Fibroblast of the aortic adventitia (primary cell): ENCODE results near the gene ISG20L2. TPM values are rescaled to one million over a fixed set of nuclear protein-coding genes. Genes with fewer than 3 reads are reported as not detected.

ENCODE experiments used
- DNase-seq: peaks from one replicate; pipeline ENCODE4 v3.0.0-alpha.2; 2010; ENCODE audit warnings: low read depth
- H3K4me3 ChIP-seq: 2 replicates; pipeline ENCODE4 v1.5.1; 2011; ENCODE audit warnings: low read depth, mild to moderate bottlenecking, control low read depth, low read length, moderate library complexity
- total RNA-seq: library from RNA; depleted of rRNA; stranded (reverse); fragments of >200 nt; gene quantifications from 2 replicates; pipeline ENCODE4 v1.2.3, GENCODE V29; 2012; ENCODE audit warnings: low replicate concordance
- TF ChIP-seq, protein P1 (sequence below): IDR thresholded peaks from 2 replicates; pipeline ENCODE4 v1.5.1; 2011; ENCODE audit warnings: mild to moderate bottlenecking, low read length, control low read depth, inconsistent platforms; ENCODE audit not compliant: insufficient read depth

Gene ISG20L2
- total RNA-seq, 1 donor = 27.4 TPM

DNA sequence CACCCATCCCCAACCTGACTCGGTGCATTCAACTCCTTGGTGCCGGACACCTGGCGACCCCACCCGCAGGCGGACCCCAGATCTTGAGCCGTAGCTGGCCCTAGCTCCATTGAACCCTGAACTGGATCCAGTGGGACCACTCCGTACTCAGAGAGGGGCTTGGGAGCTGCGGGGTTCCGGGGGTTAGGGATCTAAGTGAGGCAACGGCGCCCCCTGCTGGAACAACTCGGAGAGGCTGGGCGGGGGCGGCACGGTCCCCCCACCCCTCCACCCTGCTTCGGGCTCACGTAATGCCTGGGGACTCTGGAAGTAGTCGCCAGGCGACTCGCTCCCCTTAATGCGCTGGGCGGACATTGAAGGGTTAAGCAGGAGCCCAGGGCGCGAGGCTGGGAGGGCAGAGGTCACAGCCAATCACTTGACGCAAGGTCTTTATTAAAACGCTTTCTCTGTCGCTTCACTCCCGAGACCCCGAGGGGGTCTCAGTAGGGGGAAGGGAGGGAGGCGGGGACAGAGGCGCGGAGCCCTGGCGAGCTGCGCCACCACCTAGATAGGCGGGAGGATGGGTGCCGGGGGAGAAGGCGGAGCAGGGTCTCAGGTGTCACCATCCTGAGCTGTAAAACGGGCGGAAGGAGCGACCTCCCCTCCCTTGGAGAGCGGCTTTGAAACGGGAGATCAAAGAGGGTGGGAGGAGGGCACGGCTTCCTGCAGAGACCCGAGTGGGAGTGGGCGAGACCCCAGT, 22.5 kb downstream of the ISG20L2 start:
- peak; percentile 73 for DNase-seq
- TF ChIP-seq, protein P1, sequence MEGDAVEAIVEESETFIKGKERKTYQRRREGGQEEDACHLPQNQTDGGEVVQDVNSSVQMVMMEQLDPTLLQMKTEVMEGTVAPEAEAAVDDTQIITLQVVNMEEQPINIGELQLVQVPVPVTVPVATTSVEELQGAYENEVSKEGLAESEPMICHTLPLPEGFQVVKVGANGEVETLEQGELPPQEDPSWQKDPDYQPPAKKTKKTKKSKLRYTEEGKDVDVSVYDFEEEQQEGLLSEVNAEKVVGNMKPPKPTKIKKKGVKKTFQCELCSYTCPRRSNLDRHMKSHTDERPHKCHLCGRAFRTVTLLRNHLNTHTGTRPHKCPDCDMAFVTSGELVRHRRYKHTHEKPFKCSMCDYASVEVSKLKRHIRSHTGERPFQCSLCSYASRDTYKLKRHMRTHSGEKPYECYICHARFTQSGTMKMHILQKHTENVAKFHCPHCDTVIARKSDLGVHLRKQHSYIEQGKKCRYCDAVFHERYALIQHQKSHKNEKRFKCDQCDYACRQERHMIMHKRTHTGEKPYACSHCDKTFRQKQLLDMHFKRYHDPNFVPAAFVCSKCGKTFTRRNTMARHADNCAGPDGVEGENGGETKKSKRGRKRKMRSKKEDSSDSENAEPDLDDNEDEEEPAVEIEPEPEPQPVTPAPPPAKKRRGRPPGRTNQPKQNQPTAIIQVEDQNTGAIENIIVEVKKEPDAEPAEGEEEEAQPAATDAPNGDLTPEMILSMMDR = peak; percentile 78
- peak overlapping the region; percentile 79 for H3K4me3 ChIP-seq

DNA sequence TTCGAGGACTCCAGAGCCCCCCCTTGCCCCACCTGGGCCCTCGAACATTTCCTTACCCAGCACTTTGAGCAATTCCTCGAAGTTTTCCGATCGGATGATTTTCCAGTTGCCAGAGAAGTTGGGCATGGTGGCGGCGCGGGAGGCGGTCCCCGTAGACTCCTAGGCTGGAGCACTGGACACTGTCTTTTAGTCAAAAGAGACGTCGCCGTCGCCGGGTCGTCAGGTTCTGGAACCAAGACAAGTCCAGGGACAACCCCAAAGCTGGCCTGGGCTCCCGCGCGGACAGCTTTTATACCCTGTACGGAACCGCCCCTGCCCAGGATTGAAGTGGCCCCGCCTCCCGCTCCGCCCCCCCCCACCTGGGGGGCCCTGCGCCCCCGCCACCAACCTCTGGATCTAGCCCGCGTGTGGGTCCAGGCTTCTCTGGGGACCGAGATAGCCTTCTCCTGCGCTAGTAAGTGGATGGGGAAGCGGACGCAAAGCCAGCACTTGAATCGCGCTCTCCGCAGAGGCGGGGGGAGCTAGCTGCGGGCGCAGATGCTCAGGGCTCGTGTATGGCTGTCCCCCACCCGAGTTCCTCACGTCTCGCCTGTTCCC, 23.1 kb downstream of the ISG20L2 start, which contains the start of gene CRABP2:
CRABP2 (minus strand) TSS at position 263 of the 597 bp plus-strand sequence; CDS start at position 126, 137 bp downstream.
- TF ChIP-seq, protein P1 = no peak
- peak within 1 kb of the TSS; percentile 79 for H3K4me3 ChIP-seq
- DNase-seq = peak; percentile 66

DNA sequence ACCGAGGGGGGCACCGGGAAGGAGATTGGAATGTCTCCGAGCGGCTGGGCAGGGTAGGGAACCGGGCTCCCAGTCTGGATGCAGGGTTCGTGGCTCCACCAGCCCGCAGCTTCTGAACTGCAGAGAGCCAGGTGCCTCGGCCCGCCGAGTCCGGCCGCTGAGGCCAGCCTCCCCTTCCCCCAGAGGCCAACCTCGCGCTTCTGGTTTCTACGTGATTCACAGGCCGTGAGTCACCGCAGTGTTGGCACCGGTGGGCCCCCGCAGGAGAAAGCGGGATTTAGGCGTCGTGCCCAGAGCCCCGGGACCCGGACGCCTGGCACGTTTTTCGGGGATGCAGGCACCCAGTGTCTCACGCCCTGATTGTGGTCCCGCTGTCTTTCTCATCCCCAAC, 23.6 kb downstream of the ISG20L2 start:
- peak overlapping the region; percentile 79 for H3K4me3 ChIP-seq
- TF ChIP-seq, protein P1 = no peak
- peak; percentile 75 for DNase-seq

GRCh38 chr1:156704166-156704711, 24.3 kb downstream of the ISG20L2 start:
- peak overlapping the region; percentile 79 for H3K4me3 ChIP-seq
- DNase-seq = no peak
- TF ChIP-seq, protein P1 = no peak

DNA sequence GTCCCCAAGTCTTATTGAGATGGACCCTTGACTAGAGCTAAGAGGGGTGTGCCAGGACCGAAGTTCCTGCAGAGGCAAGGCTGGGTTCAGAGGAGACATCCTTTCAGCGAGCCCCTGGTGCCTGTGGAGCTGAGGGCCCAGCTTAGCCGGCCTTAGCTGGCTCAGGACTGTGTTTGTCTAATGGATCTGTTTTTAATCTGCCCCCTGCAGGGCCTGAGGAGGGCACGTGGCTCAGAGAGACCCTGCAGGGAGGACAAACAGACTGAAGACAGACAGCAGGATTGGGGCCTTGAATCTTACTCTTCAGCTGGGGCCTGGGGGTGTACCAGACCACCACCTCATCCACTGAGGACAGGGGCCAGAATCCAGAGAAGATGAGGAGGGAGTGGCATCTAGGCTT, 24.8 kb downstream of the ISG20L2 start:
- H3K4me3 ChIP-seq = peak overlapping the region; percentile 79
- DNase-seq = no peak
- TF ChIP-seq, protein P1 = no peak

DNA sequence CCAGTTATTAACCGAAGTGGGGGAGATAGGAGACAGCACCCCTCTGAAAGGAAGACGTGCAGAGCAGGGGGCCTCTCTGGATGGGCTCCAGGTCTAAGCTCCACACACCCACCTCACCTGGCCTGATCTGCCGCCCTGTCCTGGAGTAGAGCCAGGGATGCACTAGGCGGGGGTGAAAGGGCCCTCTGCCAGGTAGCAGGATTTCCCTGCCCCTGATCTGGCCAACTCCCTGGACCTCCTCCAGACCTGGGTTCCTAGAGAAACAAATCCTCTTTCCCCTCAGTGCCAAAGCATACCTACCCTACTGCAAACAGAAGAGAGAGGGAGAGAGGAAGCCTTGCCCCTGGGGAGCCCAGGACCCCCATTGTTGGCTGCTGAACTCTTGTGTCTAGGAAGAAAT, 25.2 kb downstream of the ISG20L2 start:
- DNase-seq = no peak
- TF ChIP-seq, protein P1 = no peak
- H3K4me3 ChIP-seq = peak overlapping the region; percentile 79
